Endometrial microvascular endothelial cells (primary cell): ENCODE data around the gene HMG20B. TPM values are rescaled to one million over a fixed set of nuclear protein-coding genes. Genes with fewer than 3 reads are reported as not detected.

ENCODE experiments used
- in situ Hi-C: cut with HindIII; loops from 2 replicates; pipeline ENCODE4 v1.10.0; 2017; ENCODE audit warnings: low sequenced_read_pairs, low pct_unique_long_range_greater_than_20kb; ENCODE audit errors: inconsistent ontology term
- total RNA-seq: library from RNA; depleted of rRNA; stranded (reverse); fragments of >200 nt; gene quantifications from one replicate; pipeline ENCODE4 v1.2.3, GENCODE V29; 2015; ENCODE audit errors: inconsistent ontology term

HMG20B gene
- total RNA-seq, 1 donor from 2014 or later: 79.4 TPM

DNA sequence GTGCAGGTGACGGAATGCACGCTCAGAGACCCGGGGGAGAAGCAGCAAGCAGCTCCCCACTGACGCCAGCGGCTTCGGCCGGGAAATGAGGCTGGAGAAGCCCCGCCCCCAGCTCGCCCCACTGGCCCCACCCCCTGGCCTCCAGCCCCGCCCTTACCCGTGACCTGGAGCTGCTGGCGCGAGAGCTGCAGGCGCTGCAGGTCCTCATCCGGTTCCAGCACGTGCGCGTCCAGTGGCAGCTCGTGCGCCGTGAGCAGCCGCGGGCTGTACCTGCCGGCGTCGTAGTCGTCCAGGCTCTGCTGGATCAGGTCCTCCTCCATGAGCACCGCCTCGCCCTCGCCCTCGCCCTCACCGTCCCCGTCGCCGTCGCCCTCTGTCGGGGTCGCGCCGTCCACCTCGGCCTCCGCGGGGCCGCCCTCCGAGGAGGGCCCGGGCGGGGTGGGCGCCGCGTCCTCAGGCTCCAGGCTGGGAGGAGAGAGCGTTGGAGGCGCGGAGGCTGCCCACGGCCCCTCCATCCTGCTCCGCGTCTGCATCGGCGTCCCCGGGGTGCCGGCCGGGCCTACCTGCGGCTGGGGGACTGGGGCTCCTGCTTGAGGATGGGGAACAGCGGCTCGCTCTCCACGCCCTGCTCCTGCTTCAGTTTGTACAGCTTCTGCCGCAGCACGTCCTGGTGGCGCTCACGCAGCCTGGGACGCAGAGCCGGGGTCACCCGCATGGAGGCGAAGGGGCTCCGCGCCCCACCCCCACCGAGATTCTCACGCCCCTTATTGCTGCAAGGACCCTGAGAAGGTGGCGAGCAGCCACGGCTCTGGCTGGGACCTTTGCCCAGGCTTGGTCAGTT, 40.4 kb downstream of the HMG20B start:
- in situ Hi-C loops: no loop called here

DNA sequence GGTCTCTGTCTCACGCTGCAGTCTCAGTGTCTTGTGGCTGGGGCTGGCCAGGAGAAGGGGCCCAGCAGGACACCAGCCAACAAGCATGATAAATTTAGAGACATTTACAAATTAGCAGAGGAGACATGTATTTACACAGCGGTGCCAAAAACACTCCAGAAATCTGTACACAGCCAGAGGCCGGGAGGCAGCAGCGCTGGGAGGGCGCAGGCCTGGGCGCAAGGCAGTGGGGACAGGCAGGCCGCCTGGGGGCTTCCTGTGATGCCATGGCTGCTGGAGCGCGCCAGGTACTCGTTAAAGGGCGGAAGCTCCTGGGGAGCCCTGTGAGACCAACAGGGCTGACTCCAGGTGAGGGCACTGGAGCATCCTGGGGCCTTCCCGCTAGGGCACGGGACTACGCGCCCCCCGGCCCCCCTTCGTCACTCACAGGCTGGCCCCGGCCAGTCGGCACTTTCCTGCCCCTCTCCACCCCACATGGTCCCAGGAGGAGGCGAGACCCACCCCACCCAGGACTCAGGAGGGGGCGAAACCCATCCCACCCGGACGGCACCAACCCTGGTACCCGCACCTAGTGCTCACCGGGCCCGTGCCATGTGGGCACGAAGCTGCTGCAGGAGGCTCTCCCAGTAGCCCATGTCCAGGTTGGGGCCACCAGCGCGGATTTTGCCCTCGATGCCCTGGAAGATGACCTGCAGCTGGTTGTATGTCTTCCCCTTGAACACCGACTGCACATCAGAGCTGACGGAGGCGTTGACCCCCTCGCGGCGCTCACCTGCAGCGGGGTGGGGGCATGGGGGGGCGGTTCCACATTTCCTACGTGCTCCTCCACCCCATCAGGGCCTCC, 41.3 kb downstream of the HMG20B start:
- in situ Hi-C loops: no loop called here

DNA sequence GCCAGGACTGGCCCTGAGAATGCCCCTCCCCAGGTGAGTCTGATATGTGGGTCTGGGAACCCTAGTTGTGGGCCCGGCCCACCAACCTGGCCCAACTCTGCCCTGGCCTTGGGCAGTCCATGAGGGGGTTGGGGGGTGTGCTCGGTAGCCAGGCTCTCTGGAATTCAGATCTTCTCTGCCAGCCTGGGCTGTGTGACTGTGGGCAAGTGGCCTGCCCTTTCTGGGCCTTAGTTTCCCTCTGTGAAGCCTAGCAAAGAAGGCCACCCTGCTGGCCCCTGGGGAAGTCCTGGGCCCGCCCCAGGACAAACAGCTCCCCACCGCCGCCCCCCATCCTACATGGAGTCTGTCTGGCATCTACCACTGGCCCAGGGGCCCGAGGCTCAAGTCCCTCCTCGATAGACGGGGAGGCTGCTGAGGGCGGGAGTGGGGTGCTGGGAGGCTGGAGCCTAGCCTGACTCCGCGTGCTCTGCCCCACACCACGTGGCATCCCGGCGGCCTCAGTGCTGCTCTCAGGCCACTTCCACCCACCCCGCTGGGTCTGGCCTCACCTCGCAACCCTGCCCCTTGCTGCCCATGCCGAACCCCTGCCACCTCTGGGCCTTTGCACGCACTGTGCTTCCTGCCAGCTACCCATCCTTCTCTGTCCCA, 42.2 kb downstream of the HMG20B start:
- in situ Hi-C loops: no loop called here

DNA sequence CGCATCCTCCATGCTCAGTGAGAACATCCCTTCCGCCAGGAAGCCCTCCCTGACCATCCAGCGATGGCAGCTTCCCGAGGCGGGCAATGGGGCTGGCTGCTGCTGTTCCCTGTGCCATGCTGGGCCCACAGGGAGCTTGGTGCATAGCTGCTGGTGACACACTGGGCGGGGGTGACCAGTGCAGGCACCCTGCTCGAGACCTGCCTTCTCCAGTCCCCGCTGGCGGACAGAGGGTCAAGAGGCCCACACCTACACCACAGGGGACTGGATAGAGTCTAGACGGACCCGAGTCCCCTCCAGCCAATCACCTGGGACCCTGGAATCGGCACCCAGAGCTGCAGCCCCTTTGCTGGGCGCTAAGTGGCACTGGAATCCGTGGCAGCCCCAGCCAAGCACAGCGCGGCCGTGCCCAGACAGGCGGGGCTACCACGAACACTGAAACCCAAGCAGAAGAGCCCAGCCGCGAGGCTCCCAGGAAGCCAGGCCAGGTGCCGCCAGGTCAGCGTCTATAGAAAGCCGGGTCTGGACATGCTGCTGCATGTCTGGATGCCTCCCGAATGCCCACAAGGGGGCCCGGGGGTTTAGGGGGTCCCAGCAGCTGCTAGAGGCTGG, 42.9 kb downstream of the HMG20B start:
- in situ Hi-C loops: no loop called here

DNA sequence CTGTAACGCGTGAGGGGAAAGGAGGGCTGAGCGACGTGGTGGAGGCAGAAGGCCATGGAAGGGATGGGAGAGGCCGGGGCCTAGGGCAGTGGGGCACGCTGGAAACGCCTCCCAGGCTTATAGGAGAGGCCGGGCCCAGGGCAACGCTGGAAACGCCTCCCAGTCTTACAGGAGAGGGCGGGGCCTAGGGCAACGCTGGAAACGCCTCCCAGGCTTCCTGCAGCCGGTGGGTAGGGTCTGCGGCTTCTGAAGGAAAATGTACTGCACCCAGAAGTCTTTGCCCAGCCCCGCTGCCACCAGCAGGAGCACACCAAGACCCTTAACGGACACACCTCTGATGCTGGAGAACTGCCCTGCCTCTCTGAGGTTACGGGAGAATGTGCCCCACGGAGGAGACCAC, 44.7 kb downstream of the HMG20B start:
- in situ Hi-C loops: no loop called here

DNA sequence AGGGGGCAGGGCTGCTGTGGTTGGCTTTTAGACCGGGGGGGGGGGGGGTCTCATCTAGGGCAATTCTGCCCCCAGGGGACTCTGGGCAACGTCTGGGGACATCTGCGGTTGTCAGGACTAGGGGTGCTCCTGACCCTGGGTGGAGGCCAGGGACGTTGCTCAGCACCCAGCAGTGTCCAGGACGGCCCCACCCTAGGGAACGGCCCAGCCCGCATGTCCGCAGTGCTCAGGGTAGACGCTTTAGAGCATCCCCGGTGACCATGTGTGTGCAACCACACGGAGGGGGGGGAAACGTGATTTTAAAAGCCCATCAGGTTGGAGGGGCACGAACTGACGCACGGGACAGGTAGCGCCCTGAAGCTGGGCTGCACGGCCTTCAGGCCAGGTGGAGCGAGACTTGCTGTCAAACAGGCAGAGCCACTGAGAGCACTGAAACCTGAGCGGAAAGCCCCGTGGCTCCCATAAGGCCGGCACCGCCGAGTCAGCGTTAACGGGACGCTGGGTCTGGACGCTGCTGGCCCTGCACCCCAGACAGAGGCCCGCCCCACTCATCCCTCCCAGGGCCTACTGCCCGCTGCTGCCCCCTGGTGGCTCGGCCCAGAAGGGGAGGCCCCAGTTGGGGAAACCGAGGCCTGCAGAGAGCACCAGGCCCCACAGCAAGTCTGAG, 45.5 kb downstream of the HMG20B start:
- in situ Hi-C loops: no loop called here

DNA sequence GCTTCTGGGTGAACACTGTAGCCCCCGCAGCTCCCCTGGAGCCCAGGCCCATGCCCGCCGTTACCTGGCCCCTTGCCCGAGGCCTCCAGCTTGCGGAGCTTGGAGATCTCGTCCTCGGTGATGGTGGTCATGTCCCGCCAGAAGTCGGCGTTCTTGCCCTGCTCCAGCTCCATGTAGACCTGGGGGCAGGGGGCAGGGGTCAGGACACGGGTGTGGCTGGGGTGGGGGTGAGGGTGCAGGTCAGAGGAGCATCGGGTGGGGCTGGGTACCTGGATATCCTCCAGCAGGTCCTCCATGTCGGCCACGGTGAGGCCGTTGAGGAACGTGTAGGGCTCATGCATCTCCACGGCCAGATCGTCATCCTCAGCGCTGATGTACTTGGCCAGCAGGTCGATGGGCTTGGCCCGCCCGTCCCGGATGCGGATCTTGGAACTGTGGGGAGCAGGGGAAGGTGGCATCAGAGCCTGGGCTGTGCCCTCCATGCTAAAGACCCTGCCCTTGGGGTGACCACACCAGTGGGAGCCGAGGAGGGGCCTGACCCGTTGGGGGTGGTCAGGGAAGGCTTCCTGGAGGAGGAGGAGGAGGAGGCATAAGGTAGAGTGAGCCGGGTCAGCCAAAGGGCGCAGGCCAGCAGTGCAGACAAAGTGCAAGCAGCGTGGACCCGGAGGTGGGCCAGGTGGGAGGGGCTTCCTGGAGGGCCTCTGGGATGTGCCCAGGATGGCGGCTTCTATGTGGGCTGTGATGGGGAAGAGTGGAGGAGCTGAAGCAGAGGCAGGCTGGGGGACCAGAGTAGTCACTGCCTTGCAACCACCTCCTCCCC, 46.3 kb downstream of the HMG20B start:
- in situ Hi-C loops: no loop called here

DNA sequence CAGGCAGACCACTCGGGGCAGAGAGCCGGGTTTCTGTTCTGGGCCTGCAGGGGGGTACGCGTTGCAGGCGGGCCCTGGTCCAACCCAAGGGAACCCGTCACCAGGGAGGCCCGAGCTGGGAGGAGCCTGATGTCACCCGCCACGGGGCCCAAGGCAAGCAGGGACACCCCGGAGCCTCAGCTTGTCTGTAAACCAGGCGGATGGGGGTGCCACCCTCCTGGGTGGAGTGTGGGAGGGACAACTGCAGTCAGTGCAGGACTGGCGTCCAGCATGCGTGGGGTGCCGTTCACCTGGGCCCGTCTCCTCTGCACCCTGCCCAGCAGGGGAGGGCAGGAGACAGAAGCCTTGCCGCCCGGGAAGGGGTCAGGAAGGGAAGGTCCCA, 46.9 kb downstream of the HMG20B start:
- in situ Hi-C loops: no loop called here

DNA sequence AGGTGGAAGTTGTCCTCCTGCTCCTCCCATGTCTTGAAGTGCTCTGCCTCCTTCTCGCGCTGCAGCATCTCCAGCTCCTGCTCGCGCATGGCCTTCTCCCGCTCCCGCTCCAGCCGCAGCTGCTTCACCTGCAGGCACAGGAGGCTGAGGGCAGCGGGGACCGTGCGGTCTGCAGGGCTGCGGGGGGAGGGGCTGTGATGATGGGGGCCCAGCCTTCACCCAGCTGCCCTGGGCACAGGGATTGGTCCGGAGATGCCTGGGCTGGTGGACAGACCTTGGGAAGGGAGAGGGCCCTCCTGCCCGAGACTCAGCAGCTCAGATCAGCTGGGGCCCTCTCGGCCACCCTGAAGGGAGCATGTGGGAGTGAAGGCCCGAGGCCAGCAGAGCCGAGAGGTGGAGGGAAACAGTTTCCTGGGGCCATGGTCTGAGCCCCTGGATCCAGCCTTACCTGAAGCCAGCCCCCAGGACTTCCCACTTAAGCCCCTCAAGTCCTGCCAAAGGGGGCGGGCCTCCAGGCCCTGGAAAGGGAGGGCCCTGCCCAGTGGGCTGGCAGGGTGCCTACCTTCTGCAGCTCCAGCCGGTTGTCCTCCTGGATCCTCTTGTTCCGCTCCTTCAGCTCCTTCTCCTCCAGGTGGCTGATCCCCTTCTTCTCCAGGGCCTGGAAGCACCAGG, 47.5 kb downstream of the HMG20B start:
- in situ Hi-C loops: no loop called here

DNA sequence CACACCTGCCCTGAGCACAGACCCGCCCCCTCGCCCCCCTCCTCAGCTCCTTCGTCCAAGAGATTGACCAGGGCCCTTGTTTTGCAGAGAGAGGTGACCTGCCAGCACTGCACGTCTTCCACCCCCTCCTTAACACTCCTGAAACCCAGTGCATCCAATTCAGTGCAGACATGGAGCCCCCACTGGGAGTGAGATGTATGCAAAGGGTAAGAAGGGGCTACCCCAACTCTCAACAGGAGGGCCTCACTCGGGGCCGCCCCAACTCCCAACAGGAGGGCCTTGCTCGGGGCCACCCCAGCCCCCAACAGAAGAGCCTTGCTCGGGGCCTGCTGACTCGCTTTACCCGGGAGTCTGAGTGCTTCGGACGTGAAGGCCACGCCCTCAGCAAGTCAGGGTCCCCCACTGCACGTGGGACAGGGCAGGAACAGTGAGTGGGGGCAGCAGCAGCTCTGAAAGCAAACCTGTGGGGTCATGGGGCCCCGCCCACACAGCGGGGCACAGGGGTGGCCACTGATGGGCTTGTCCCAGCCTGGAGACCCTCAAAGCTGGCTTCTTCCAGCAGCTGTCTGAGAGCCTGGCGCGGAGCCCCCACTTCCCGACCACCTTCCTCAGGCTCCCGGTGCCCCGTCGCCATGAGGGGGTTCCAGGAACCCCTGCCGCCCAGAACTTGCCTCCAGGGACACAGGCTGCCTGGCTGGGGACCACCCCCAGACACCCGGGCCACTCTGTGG, 48.2 kb downstream of the HMG20B start:
- in situ Hi-C loops: no loop called here

DNA sequence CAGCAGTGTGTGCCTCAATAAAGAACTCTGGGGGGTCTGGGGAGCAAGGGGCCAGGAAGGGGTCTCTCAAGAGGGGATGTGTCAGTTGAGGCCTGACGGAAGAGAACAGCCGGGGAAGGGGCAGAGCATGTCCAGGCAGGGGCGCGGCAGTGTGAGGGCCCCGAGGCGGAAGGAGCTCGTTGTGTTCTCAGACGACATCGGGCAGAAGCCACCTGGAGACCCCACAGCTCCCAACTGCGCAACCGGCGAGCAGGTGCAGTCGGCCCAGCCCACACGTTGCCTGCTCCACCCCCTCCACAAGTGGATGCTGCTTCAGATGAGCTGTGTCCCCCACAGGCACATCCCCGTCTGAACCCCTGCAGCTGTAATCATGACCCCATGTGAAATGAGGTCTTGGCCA, 48.9 kb downstream of the HMG20B start:
- in situ Hi-C loops: no loop called here

DNA sequence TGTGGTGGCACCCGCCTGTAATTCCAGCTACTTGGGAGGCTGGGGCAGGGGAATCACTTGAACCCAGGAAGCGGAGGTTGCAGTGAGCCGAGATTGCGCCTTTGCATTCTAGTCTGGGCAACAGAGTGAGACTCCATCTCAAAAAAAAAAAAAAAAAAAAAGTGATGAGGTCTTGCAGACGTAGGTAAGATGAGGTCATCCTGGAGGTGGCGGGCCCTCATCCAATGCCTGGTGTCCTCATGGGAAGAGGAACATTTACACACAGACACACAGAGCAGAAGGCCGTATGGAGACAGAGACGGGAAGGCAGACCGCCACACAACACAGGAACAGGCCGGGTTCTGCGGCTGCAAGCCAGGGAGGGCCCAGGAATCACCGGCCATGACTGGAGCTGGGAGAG, 49.5 kb downstream of the HMG20B start:
- in situ Hi-C loops: no loop called here

DNA sequence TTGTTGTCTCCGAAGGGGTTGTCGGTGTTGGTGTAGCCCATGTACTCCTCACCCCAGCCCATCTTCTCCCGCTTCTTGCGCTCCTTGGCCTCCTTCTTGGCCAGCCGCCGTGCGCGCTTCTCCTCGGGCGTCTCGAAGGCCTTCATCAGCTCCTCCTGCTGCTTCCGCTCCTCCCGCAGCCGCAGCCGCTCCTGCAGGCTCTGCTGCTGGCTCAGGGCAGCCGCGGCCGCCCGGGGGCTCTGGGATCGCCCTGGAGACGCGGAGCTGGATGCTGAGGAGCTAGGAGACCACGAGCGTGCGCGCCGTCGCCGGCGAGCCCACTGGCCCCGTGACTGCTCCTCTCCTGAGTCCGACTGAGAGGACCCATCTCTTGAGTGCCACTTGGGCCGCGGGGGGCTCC, 51.0 kb downstream of the HMG20B start:
- in situ Hi-C loops: no loop called here

DNA sequence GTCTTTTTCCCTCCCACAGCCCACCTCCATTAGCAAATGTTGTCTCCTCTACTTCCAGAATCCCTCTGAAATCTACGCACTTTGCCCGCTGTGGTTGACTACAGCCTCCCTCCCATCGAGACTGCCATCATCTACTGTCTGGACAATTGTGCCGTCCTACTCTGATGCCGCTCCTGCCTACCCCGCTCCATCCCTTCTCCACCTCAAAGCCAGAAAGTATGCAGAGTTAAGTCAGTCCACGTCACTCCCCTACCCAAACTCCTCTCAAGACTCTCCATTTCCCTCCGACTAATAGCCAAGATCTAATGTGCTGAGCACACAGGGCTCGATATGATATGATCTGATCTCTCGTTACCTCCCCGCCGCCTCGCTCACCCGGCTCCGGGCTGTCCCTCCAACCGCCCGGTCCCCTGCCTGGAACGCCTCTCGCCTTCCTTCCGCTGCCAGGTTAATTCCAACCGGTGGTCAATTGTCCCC, 53.3 kb downstream of the HMG20B start:
- in situ Hi-C loops: no loop called here

DNA sequence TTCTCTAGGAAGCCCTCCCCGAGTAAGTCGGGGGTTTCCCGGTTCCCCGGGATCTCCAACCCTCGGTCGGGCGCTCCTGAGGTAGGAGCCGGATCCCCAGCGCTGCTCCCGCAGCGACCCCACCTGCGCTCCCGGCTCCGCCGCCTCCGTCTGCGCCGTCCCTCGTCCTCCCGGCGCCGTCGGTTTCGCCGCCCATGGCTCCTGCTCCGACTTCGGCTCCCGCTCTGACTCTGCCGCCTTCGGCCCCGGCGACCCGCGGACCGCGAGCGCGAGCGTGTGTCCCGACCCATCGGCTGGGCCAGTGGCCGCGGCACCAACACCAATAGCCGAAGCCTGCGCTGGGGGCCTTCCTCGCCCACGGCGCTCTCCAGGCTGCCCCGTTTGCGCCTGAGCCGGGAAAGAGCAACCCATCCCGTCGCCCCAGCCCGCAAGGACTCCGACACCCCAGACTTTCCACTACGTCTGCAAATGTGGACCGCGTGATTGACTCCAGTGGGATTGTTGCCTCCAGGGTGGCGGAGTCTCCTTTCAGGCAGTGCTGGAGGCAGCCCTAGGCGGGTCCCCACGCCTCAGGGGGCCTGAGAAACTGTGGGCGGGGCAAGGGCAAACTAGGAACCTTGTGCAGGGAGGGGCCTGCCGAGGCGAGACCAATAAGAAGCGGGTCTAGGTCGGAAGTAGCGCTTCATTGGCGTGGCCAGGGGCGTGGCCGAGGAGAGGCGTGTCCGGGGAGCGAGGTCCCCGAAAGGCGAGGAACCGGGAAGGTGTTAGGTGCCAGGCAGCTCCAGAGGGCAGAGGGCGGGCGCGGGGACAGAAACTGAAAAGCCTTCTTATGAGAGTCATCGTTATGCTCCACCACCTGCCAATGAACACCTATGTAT, 54.0 kb downstream of the HMG20B start, which contains the start of gene CACTIN:
Gene CACTIN, minus strand, starts transcription at position 318 of the 878 bp plus-strand sequence. Its CDS starts 28 bp downstream, at position 290.
- in situ Hi-C loops: no loop called here

DNA sequence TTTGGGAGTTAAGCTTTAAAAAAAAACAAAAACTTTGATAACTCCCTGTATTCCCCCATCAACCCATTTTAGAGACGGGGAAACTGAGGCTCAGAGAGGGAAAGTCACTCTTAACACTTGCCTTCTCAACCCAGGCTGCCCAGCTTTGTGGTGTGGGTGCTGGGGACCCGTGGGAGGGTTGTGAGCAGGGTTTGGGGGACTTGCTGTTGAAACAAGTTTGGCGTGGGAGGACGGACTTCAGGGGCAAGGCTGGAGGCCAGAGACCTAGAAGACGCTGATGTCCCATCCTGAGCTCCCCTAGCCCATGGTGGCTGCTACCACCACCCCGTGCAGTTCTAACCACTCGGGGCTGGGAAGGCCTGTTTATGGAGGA, 54.6 kb downstream of the HMG20B start:
- in situ Hi-C loops: no loop called here
